Hematopoietic multipotent progenitor cell (in vitro differentiated cells): ENCODE measurements around the gene LTBP2. TPM values are rescaled to one million over a fixed set of nuclear protein-coding genes. Genes with fewer than 3 reads are reported as not detected.

Source experiments
- DNase-seq, 3 donors: peaks; one replicate each; pipeline ENCODE4 v3.0.0-alpha.2; 2011 to 2015; ENCODE audit warnings: low read depth in 2 of 3, low spot score in 2 of 3
- total RNA-seq: library from RNA; depleted of rRNA; stranded (reverse); fragments of >200 nt; gene quantifications from one replicate; pipeline ENCODE4 v1.2.3, GENCODE V29; 2012

Gene LTBP2
- total RNA-seq, 1 donor: 0.27 TPM

DNA sequence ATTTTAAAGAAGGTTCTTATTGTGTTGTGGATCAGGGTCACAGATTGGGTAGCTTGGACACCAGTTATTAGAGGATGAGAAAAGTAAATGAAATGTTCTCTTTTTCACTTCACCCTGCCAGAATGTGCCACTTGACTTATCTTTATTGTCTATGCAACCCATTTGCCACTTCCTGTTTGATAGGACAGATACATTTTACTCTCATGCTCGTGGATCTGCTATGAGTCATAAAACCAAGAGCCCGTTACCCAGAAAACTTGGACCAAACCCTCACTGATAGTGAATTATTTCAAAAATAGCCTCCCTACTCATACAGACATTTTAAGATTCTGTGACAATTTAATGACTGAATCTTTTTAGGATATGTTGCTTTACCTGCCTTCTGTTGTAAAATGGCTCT is 116.7 kb downstream of the LTBP2 start:
- DNase-seq: peak in 1 of 3 donors; percentile 16

DNA sequence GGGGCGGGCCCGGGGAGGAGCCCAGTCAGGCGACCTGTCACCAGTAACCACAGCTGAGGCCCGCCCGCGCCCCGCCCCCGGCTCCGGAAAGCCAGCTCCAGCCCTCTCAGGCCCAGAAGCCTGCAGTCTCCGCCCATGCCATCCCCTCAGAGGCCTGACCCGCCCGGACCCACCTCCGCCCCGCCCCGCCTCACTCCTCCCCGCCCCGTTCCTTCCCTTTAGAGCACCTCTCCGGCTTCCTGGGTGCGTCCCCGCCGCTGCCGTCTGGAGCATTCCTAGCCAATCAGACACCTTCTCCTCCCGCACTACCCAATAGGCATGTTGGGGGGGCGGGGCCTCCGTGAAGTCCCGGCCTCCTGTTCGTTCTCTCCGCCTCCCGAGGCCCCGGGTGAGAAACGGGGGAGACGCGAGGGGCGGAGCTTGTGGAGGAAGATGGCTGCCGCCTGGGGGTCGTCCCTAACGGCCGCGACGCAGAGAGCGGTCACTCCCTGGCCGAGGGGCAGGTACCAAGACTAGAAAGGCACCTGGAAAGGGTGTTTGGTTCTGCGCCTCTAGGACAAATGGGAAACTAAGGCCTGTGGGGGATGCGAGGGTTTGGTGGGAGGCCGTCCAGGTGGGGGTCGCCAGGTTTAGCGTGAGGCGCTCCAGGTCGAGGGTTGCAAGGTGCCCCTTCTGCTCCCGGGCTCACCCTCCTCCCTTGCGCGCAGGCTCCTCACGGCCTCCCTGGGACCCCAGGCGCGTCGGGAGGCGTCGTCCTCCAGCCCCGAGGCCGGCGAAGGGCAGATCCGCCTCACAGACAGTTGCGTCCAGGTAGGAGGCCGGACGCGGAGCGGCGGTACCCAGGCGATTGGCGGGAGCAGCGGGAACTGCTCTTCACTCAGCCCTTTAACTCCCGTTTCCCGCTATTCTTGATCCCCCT is 118.4 kb downstream of the LTBP2 start, which contains the start of gene ISCA2:
TSS of gene ISCA2 (plus strand) at position 423 of the 919 bp plus-strand sequence. CDS start at position 433, 10 bp downstream.
- DNase-seq: peak; percentile 90 to 99 (median 98)

DNA sequence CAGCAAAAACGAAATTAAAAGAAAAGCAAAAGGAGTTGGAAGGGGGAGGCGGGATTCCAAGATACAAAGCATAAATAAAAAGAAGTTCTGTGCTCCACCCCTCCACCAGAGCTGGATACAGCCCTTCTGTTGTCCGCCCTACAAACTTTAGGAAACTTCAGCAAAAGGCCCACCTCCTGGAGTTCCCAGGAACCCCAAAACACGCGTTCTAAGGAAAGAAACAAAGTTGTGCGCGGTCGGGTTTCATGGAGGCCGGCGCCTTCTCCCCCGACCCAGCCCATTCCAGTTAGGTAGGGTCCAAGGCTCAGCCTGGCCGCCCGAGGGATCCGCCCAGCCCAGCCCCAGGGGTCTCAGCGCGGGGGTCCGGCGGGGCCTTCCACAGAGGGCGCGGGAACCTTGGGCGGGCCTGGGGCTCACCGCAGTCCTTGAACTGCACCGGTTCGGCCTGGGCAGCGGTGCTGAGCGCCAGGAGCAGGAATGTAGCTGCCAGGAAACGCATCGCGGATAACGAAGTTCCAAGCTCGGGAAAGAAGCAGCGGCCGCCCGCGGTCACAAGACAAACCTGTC is 119.2 kb downstream of the LTBP2 start, which contains the start of gene NPC2:
TSS of gene NPC2 (minus strand) at position 530 of the 567 bp plus-strand sequence. CDS start at position 499, 31 bp downstream.
- peak in 1 of 3 donors; percentile 17 for DNase-seq

DNA sequence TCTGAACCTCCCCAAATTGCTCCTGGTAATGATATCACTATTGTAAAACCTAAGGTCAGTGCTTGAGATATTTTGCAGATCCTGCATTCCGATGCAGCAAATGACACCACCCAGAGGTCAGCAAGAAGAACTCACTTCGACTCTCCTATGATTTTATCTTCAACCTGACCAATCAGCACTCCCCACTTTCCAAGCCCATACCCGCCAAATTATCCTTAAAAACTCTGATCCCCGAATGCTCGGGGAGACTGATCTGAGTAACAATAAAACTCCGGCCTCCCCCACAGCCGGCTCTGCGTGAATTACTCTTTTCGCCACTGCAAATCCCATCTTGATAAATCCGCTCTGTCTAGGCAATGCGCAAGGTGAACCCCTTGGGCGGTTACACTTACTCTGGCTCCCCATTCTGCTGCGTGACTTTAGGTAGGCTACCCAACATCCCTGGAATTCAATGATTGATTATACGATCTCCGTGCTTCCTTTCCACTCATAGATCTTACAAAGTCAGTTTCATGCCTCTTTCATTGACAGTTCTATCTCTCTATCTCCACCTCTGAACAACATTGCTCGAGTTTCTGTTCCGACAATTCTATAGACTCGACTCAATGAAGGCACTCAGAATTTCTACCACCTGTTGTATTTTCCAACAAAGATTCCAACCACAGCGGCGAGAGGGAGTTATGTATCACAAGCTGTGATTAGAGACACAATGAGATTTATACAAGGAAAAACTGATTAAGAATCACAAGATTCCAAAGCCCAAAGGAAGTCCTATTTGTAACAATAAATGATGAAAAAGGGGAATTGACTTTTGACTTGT is 119.9 kb downstream of the LTBP2 start:
- peak in 1 of 3 donors; percentile 62 for DNase-seq

DNA sequence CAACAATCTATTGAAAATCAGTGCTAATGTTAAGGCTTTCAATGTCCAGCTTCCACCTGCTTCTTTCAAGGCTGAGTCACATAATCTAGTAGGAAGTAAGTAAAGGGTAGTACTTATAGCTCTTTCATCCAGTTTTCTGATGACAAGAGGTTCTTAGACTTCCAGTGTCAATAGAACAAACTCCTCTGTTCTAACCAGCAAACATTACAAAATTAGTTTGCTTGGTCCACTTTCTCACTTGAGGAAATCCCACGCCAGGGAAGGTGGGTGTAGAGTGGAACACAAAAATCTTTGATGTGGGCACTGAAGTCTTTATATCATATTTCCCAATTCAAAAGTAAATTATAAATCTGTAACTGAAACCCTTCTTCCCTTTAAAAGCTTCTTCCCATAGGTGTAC is 121.6 kb downstream of the LTBP2 start:
- DNase-seq: no peak

DNA sequence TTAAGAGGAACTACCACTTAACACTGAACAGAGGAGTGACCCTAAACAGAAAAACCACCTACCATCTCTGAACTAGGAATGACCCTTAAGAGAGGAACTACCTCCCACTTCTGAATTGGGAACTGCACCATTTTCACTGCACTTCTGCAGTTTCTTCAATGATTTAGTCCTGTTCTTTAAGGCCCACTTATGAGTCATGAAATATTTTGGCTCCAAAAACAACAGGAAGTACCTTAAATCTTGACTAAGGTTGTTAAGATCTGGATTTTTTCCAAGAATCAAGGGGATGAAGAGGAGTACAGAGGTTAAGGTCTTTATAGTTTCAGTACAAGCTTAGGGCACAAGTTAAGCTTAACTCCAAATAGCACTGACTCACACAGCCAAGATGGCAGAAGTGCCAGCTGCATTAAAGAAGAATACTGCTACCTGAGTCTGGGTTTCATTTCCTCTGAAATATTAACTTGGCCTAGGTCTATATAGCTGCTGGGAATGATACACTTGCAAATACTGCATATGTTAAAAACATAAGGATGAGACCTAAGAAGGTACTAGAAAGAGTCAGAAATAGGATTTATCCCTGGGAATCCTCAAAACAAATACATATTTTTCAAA is 123.1 kb downstream of the LTBP2 start:
- DNase-seq: peak in 1 of 3 donors; percentile 28

- DNase-seq: no peak
Measured at GRCh38 chr14:74486164-74486563, 125.9 kb downstream of the LTBP2 start.

DNA sequence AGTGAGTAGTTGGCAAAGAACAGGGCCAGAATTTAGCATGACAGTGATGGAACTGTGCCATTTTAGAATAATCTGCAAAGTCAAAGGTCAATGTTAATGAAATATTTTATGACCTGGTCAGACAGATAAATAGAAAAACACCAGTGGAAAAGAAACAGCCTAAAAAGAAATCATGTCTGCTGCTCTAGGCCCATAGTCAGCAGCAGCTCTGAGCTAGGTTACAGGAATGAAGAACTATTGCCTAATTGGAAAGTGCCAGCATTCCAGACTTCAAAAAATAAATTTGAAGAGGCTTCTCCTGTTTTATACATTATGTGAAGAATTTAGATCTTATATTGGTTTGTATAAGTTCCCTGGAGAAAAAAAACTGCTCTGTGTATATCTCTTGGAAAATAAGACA is 128.7 kb downstream of the LTBP2 start:
- DNase-seq: no peak

DNA sequence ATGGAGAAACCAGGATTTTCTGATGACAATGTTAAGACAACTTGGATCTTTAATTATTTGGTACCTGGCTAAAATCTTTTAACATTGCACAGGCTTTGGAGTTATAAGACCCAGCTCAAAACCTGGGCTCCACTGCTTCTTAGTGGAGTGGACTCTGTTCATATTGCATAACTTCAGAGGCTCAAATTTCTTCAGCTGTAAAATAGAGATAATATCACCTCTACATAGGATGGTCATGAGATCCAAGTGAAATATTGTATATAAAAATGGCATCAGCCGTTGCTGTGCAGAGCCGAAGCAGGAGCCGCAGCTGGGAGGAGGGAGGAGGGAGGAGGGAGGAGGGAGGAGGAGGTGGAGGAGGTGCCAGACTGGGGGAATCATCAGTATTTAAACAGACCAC is 129.5 kb downstream of the LTBP2 start:
- DNase-seq: no peak

DNA sequence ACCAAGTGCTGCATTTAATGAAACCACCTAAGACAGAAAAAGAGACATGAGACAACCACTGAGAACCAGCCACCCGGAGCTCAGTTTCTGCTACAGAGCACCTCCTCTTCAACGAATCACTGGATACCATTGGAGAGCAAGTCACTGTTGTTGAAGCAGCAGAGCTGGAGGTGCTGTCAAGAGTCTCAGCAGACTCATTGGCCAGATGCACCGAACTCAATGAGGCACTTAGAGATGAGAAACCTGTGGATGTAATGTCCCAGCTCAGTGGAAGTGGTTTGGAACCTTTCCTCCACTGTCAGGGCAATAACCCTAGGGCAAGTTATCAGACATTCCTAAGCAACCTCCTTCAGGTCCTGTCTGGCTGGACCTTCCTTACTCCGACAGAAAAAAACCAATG is 132.0 kb downstream of the LTBP2 start:
- no peak for DNase-seq

DNA sequence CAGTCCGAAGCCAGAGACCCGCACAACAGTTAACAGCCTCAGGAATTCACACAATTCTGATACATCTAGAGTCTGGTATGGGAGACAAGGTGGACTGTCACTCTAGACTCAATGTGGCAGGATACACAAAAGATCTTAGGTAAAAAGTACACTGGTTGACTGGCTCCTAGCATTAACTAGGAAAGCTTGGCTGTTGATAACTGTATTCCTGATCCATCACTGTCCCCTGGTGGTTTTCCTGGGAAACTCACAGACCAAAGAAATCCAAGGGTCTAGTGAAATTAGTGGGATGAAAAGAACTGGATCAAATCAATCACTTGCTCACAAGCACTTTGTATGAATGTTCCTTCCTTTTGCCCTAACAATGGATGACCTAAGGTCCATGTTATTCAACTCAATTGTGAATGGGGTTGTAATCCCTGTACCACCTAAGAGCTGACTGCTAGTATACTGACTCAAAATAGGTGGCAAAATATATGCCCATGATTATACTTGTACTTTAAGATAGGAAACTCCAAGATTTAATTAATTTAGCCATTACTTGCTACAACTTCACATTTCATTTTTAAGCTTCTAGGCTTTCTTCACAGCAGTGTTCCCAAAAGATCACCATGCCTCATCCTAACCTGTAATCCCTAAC is 132.9 kb downstream of the LTBP2 start:
- peak in 1 of 3 donors; percentile 16 for DNase-seq

GRCh38 chr14:74476607-74477006 is 135.4 kb downstream of the LTBP2 start:
- DNase-seq: no peak

GRCh38 chr14:74476107-74476506 is 135.9 kb downstream of the LTBP2 start:
- no peak for DNase-seq

GRCh38 chr14:74475678-74476077 is 136.4 kb downstream of the LTBP2 start:
- no peak for DNase-seq

DNA sequence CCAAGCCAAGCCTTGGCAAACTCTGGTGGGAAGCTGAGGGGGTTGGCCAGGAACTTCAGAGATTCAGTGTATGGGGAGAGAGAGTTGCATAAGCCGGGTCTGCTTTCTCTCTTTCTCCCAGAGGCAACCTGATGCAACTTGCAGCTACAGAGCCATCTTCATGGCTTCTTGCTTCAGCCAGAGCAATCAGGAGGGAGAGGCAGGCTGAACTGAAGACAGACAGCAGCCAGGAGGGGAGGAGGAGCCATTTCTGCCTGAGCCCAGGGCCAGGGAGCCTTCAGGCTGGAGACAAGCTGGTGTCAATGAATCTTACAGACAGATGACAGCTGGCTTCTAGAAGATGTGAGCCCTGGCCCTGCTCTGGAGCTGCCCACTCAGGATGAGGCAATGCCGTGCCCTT is 137.7 kb downstream of the LTBP2 start:
- DNase-seq: no peak

DNA sequence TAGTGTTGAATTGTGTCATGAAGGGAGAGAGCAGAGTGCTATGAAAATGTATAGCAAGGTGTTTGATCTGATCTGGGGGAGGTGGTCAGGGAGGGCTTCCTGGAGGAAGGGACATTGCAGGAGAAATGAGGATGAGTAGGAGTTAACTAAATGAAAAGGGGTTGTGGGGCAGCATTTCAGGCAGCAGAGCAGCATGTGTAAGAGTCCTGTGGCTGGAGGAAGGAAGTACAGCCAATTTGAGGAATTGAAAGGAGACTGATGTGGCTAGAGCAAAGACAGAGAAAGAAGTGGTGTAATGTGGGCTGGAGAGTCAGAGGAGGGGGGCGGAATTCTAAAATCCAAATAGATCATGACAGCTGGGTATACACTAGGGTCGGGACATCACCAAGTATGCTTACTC is 139.4 kb downstream of the LTBP2 start:
- no peak for DNase-seq

GRCh38 chr14:74469548-74470518 is 142.2 kb downstream of the LTBP2 start:
- DNase-seq: no peak

- no peak for DNase-seq
Measured at GRCh38 chr14:74468513-74468912, 143.5 kb downstream of the LTBP2 start.

DNA sequence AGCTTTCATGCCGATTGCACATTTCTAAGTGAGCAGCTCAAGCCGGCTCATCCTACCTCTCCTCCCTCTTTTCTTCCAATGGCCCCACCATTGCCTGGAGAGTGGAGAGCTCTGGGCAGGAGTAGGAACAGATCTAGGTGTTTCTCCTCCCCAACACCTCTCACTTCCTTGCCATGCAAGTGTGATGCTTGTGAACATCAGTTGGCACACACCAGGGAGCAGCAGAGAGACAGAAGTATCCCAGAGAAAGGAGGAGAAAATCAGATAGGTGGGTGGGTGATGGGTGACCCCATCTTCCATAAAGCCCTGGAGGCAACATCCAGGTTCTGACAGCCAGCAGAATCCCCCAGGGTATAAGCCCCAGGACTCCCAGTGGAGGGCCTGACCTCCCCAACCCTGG is 146.7 kb downstream of the LTBP2 start:
- no peak for DNase-seq
